Progenitor cell of endocrine pancreas (in vitro differentiated cells): ENCODE data around the gene TOPBP1. TPM values are rescaled to one million over a fixed set of nuclear protein-coding genes. Genes with fewer than 3 reads are reported as not detected.

Source experiments
- DNase-seq: peaks from one replicate; pipeline ENCODE4 v3.0.0; 2021; ENCODE audit warnings: low spot score; ENCODE audit not compliant: unreplicated experiment
- H3K27ac Mint-ChIP-seq: 2 replicates; pipeline ENCODE4 v1.8.0; 2021; ENCODE audit warnings: mild to moderate bottlenecking, moderate library complexity, mixed read lengths
- H3K27me3 Mint-ChIP-seq: 2 replicates; pipeline ENCODE4 v1.8.0; 2021; ENCODE audit warnings: mixed read lengths
- H3K36me3 Mint-ChIP-seq: 2 replicates; pipeline ENCODE4 v1.8.0; 2022; ENCODE audit warnings: mixed read lengths; ENCODE audit not compliant: insufficient read depth
- H3K4me1 Mint-ChIP-seq: 2 replicates; pipeline ENCODE4 v1.8.0; 2021; ENCODE audit warnings: low read depth, mixed read lengths
- H3K4me3 Mint-ChIP-seq: 2 replicates; pipeline ENCODE4 v1.8.0; 2021; ENCODE audit warnings: low read depth, mild to moderate bottlenecking, moderate library complexity, mixed read lengths
- H3K9me3 Mint-ChIP-seq: 2 replicates; pipeline ENCODE4 v1.8.0; 2021; ENCODE audit warnings: low read depth, mixed read lengths
- CTCF ChIP-seq: fragments of 200-600 bp; sonication (generic); IDR thresholded peaks from one replicate; pipeline ENCODE4 v1.5.0; 2021; ENCODE audit warnings: antibody characterized with exemption, mild to moderate bottlenecking; ENCODE audit not compliant: unreplicated experiment
- total RNA-seq: library from RNA; stranded (reverse); gene quantifications from 2 replicates; pipeline ENCODE4 v1.2.1, GENCODE V29; 2021

Gene TOPBP1
- total RNA-seq, 1 donor from 2014 or later = 51.8 TPM

GRCh38 chr3:133663569-133664313 is 2.0 kb upstream of the TOPBP1 start:
- Mint-ChIP-seq H3K4me1 (peaks cover 38% of the 10 kb centered on the region), H3K4me3 (peak overlapping the region; percentile 64), H3K36me3 (peaks cover 6% of the 10 kb centered on the region), H3K9me3 (no peaks in the 10 kb centered on the region), H3K27ac (peak overlapping the region; percentile 21), H3K27me3 (no peaks in the 10 kb centered on the region)
- no peak for DNase-seq
- peak; percentile 85 for TF ChIP-seq CTCF

DNA sequence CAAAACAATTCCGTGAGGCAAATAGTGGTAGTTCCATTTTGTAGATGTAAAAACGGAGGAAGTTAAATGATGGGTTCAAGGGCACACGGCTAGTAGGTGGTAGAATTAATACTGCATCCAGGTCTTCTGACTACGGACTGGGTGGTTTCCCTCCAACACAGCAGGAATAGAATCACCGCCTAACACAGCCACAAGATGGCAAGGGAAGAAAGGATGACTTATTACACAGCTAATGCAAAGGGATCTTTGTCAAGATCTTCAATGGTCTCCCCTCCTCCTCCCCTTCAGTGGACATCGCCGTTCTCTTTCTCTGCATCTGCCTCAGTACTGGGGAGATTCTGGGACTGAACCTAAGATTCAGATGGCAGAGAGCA is 524 bp upstream of the TOPBP1 start:
- no peak for TF ChIP-seq CTCF
- Mint-ChIP-seq H3K4me1 (peaks cover 30% of the 10 kb centered on the region), H3K27me3 (no peaks in the 10 kb centered on the region), H3K9me3 (no peaks in the 10 kb centered on the region), H3K36me3 (peaks cover 8% of the 10 kb centered on the region), H3K4me3 (peak overlapping the region; percentile 94), H3K27ac (peak overlapping the region; percentile 98)
- DNase-seq = no peak

- peaks cover 15% of the 10 kb centered on the region for H3K36me3 Mint-ChIP-seq
- no peaks in the 10 kb centered on the region for H3K27me3 Mint-ChIP-seq
- H3K4me3 Mint-ChIP-seq = peak overlapping the region; percentile 94
- TF ChIP-seq CTCF = no peak
- H3K9me3 Mint-ChIP-seq = no peaks in the 10 kb centered on the region
- H3K4me1 Mint-ChIP-seq = peaks cover 29% of the 10 kb centered on the region
- no peak for DNase-seq
- peak overlapping the region; percentile 15 for H3K27ac Mint-ChIP-seq
These were observed 1.9 kb downstream of the TOPBP1 start for GRCh38 chr3:133659806-133660205.

GRCh38 chr3:133655731-133656515 is 5.8 kb downstream of the TOPBP1 start:
- Mint-ChIP-seq H3K36me3 (peaks cover 25% of the 10 kb centered on the region), H3K9me3 (no peaks in the 10 kb centered on the region), H3K27ac (no peak overlapping the region), H3K4me3 (no peak overlapping the region), H3K4me1 (peaks cover 13% of the 10 kb centered on the region), H3K27me3 (no peaks in the 10 kb centered on the region)
- no peak for DNase-seq
- TF ChIP-seq CTCF = no peak

DNA sequence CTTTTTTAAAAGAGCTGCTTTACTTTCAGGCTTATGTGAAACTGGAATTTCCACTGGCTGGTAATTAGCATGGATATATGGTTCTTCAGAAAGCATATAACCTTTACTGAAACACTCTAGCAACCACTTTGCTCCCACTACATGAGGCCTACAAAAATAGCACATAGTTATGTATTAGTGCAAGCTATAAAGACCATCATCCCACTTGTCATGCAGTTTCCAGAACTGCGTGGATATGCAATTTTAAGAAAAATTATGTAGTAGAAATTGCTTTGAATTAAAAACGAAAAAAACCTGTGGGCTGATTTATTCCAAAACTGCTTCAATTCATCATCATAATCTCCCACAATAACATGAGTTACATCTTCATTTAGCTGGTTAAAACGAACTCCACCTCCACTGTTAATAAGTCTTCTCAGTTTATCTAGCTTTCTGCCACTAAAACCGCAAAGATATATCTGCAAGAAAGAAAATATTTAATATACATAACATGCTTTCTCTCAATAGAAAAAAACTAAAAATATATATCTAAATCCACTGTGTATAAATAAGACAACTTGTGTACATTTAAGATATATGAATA is 12.2 kb downstream of the TOPBP1 start:
- Mint-ChIP-seq H3K4me3 (no peak overlapping the region), H3K27ac (no peak overlapping the region), H3K9me3 (no peaks in the 10 kb centered on the region), H3K4me1 (peaks cover 5% of the 10 kb centered on the region), H3K27me3 (no peaks in the 10 kb centered on the region), H3K36me3 (peaks cover 23% of the 10 kb centered on the region)
- TF ChIP-seq CTCF = no peak
- no peak for DNase-seq
